Activated gamma-delta T cell treated with anti-CD3 and anti-CD28 coated beads, Interleukin-2, amount 50 U/mL, for 16 hours (primary cell): ENCODE data around the gene PPIL6.

Source experiments
- DNase-seq: peaks from one replicate; pipeline ENCODE4 v3.0.0-alpha.2; 2020; ENCODE audit warnings: low read depth

PPIL6 gene

GRCh38 chr6:109449064-109449794 is 8.8 kb upstream of the PPIL6 start:
- no peak for DNase-seq

- DNase-seq, result no peak
Measured at GRCh38 chr6:109448615-109449014, 8.2 kb upstream of the PPIL6 start.

GRCh38 chr6:109447878-109448555 is 7.6 kb upstream of the PPIL6 start:
- no peak for DNase-seq

- DNase-seq, result no peak
Measured at GRCh38 chr6:109447087-109447486, 6.7 kb upstream of the PPIL6 start.

GRCh38 chr6:109446541-109446940 is 6.1 kb upstream of the PPIL6 start:
- DNase-seq, result no peak

GRCh38 chr6:109446072-109446471 is 5.6 kb upstream of the PPIL6 start:
- no peak for DNase-seq

- no peak for DNase-seq
Measured at GRCh38 chr6:109445382-109445781, 5.0 kb upstream of the PPIL6 start.

GRCh38 chr6:109443425-109443950 is 3.1 kb upstream of the PPIL6 start:
- no peak for DNase-seq

GRCh38 chr6:109442393-109442924 is 2.0 kb upstream of the PPIL6 start:
- DNase-seq, result no peak

GRCh38 chr6:109441069-109441816 is 815 bp upstream of the PPIL6 start:
- DNase-seq, result no peak

GRCh38 chr6:109436041-109436440 is 4.4 kb downstream of the PPIL6 start:
- DNase-seq, result no peak

- DNase-seq, result no peak
Measured at GRCh38 chr6:109434456-109434855, 6.0 kb downstream of the PPIL6 start.

GRCh38 chr6:109429496-109429895 is 10.9 kb downstream of the PPIL6 start:
- no peak for DNase-seq

- DNase-seq, result no peak
Measured at GRCh38 chr6:109428889-109429477, 11.4 kb downstream of the PPIL6 start.

GRCh38 chr6:109424946-109425345 is 15.5 kb downstream of the PPIL6 start:
- no peak for DNase-seq

- no peak for DNase-seq
Measured at GRCh38 chr6:109421184-109421583, 19.2 kb downstream of the PPIL6 start.

GRCh38 chr6:109420751-109421150 is 19.7 kb downstream of the PPIL6 start:
- no peak for DNase-seq

GRCh38 chr6:109417646-109418045 is 22.8 kb downstream of the PPIL6 start:
- DNase-seq, result no peak

- DNase-seq, result no peak
Measured at GRCh38 chr6:109411034-109411433, 29.4 kb downstream of the PPIL6 start.

- DNase-seq, result no peak
Measured at GRCh38 chr6:109406196-109406595, 34.2 kb downstream of the PPIL6 start.

GRCh38 chr6:109397020-109397419 is 43.4 kb downstream of the PPIL6 start:
- no peak for DNase-seq

GRCh38 chr6:109396046-109396718 is 44.2 kb downstream of the PPIL6 start:
- no peak for DNase-seq
